Muscle layer of colon (tissue), 2 donors: ENCODE measurements around the gene TCTN2.
A peak's percentile ranks its signal among the peaks of the same experiment; 100 is the strongest.

Source experiments
- H3K27ac ChIP-seq: one replicate; pipeline ENCODE4 v1.7.0; 2013; ENCODE audit warnings: low read depth, mild to moderate bottlenecking, low read length, moderate library complexity
- H3K27me3 ChIP-seq, 2 donors: one replicate each; pipeline ENCODE4 v1.7.0; 2013; ENCODE audit warnings: low read length in 2 of 2, mild to moderate bottlenecking in 2 of 2; ENCODE audit not compliant: insufficient read depth in 2 of 2, control insufficient read depth in 1 of 2
- H3K36me3 ChIP-seq: one replicate; pipeline ENCODE4 v1.7.0; 2013; ENCODE audit warnings: mild to moderate bottlenecking, low read length; ENCODE audit not compliant: insufficient read depth
- H3K4me1 ChIP-seq: one replicate; pipeline ENCODE4 v1.7.0; 2013; ENCODE audit warnings: mild to moderate bottlenecking, low read length; ENCODE audit not compliant: insufficient read depth
- H3K4me3 ChIP-seq, 2 donors: one replicate each; pipeline ENCODE4 v1.7.0; 2013; ENCODE audit warnings: low read length in 2 of 2, low read depth in 1 of 2, mild to moderate bottlenecking in 1 of 2, moderate library complexity in 1 of 2
- H3K9ac ChIP-seq: one replicate; pipeline ENCODE4 v1.7.0; 2013; ENCODE audit warnings: low read length
- H3K9me3 ChIP-seq: one replicate; pipeline ENCODE4 v1.7.0; 2013; ENCODE audit warnings: mild to moderate bottlenecking, low read length
- donor health status: abdominal sarcoma.
- donor health status: Adenocarcinoma of cecum.

The TCTN2 gene

DNA sequence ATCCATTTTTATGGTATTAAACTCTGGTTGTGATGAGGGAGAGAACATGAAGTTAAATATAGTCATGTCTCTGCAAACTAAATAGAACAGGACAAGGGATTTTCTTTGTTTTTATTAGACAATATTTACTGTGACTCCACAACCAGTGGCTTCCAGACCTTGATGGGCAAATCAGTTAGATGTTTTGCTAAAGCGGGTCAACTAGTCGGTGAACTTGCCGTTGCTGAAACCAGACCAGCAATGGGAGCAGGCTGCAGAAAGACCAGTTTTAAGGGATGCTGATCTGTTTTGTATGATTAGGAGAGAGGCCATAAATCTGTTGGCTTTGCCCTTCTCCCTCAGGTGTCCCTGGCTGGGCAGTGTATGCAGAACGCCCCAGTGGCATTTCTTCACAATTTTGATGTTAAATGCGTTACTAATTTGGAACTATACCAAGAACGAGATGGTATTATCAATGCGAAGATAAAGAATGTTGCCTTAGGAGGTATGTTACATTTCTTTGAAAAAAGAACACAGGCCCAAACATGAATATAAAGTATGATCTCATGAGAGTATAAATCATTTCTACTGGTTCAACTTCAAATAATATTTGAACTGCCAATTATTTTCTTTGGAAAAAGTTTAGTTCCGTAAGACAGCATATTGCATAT is 19.4 kb downstream of the TCTN2 start:
- no peak overlapping the region for H3K27ac ChIP-seq
- no peak overlapping the region for H3K9ac ChIP-seq
- H3K9me3 ChIP-seq: no peaks in the 10 kb centered on the region
- H3K27me3 ChIP-seq: no peaks in the 10 kb centered on the region
- no peaks in the 10 kb centered on the region for H3K4me1 ChIP-seq
- H3K4me3 ChIP-seq: no peak overlapping the region
- peaks cover 28% of the 10 kb centered on the region for H3K36me3 ChIP-seq

DNA sequence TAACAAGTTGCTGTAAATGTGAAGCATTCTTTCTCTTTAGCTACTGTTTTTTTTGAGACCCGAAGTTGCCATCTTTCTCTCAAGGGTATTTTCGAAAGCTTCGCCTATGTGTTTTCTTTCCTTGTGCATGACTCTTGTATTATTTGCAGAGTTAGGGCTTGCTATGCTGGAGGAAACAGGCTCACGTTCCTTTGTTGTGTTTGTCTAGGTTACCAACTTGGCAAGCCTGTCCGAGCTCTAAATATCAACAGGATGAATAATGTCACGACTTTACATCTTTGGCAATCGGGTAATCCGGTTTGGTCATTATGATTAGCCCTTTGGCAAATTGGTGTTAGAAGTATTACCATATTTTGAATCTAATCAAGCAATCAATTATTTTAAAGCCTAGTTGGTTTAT is 25.3 kb downstream of the TCTN2 start:
- H3K4me1 ChIP-seq: no peaks in the 10 kb centered on the region
- no peaks in the 10 kb centered on the region for H3K27me3 ChIP-seq
- no peak overlapping the region for H3K27ac ChIP-seq
- H3K4me3 ChIP-seq: no peak overlapping the region
- no peak overlapping the region for H3K9ac ChIP-seq
- H3K9me3 ChIP-seq: no peaks in the 10 kb centered on the region
- H3K36me3 ChIP-seq: peaks cover 57% of the 10 kb centered on the region

DNA sequence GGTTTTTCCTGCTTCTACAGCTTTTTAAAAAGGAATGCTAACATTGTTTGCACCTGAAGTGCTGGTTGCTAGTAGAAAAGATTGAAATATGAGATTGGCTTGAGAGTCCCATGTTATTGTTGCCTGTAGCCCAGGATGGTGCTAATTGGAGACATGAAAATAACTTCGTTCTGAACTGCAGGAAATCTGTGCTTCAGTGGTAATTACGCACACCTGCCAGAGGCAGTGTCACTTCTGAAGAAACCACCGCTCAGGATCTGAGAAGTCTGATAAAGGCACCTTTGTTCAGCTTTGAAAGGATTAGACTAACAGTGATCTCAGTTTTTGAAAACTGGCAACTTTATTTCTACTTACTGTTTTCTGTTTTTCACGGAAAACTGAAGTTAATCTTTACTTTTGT is 25.7 kb downstream of the TCTN2 start:
- peaks cover 54% of the 10 kb centered on the region for H3K36me3 ChIP-seq
- H3K27me3 ChIP-seq: no peaks in the 10 kb centered on the region
- H3K27ac ChIP-seq: no peak overlapping the region
- no peaks in the 10 kb centered on the region for H3K4me1 ChIP-seq
- no peaks in the 10 kb centered on the region for H3K9me3 ChIP-seq
- H3K9ac ChIP-seq: no peak overlapping the region
- no peak overlapping the region for H3K4me3 ChIP-seq

DNA sequence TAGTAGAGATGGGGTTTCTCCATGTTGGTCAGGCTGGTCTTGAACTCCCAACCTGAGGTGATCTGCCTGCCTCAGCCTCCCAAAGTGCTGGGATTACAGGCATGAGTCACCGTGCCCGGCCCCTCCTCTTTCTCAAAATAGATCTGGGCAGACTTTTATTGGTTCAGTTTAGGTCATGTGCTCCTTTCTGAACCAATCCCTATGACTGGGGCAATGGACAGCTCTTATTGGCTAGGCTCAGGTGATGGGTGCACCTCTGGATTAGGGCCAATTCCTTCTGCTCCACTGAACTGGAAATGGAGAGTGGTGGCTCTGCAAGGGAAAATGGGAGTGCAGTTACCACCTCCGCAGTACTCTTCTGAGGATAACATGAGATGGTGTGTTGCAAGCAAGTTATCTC is 35.0 kb downstream of the TCTN2 start:
- Histone ChIP-seq H3K4me1 (no peaks in the 10 kb centered on the region), H3K9me3 (no peaks in the 10 kb centered on the region), H3K27ac (no peak overlapping the region), H3K9ac (no peak overlapping the region), H3K4me3 (no peak overlapping the region), H3K27me3 (no peaks in the 10 kb centered on the region), H3K36me3 (peaks cover 16% of the 10 kb centered on the region)

DNA sequence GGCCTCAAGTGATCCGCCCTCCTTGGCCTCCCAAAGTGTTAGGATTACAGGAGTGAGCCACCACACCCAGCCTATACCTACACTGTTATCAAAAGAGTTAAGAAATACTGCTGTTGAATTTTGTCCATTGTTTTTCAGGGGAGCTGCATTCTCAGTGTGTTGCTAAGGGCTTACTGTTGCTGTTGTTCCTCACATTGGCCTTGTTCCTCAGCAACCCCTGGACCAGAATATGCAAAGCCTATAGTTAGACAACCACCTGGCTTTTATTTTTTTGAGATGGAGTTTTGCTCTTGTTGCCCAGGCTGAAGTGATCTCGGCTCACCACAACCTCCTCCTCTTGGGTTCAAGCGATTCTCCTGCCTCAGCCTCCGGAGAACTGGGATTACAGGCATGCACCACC is 36.6 kb downstream of the TCTN2 start:
- Histone ChIP-seq H3K27me3 (no peaks in the 10 kb centered on the region), H3K27ac (no peak overlapping the region), H3K4me3 (no peak overlapping the region), H3K4me1 (peaks cover 4% of the 10 kb centered on the region), H3K9me3 (no peaks in the 10 kb centered on the region), H3K36me3 (peaks cover 11% of the 10 kb centered on the region), H3K9ac (no peak overlapping the region)

DNA sequence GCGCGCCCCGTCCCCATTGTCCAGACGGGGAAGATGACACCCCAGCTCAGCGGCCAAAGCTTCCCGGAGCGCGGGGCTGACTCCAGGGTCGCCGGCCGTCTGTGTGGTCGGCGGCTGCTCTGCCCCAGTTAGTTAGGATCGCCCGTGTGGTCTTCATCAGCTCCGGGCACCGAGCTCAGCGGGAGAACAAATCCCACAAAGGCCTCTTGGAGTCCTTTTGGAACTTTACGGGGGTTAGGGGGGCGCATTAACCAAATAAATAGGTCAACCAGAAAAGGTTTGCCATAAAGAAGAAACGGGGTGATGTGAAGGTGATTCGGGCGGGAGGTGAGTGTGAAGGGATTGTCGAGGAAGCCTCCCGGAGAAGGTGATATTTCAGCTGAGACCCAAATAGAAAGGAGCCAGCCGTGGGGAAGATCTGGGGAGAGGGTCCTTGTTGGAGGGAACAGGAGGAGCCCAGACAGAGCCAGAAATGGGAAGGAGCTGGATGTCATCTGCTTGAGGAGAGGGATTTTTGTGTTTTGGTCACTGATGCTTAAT is 41.9 kb downstream of the TCTN2 start:
- Histone ChIP-seq H3K27ac (peak overlapping the region; percentile 76), H3K4me1 (peaks cover 18% of the 10 kb centered on the region), H3K36me3 (no peaks in the 10 kb centered on the region), H3K9ac (peak overlapping the region; percentile 76), H3K27me3 (no peaks in the 10 kb centered on the region), H3K9me3 (no peaks in the 10 kb centered on the region), H3K4me3 (peak overlapping the region; percentile 76 to 98)

DNA sequence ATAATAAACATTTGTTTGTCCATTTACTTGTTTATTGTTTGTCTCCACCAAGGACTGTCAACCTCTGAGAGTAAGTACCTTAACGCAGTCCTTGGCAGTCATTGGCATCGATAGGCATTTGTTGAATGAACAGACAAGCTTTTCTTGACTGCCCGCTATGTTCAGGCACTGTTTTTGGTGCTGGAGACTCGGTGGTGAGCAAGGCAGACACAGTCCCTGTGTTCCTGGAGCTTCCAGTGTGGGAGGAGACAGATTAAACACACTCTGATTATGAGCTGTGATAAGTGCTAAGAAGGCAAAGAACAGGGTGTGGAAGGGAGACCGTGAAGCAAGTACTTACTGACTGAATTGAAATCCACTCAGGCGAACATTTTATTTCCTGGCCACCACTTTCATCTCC is 42.5 kb downstream of the TCTN2 start:
- Histone ChIP-seq H3K27me3 (no peaks in the 10 kb centered on the region), H3K9ac (peak overlapping the region; percentile 76), H3K9me3 (no peaks in the 10 kb centered on the region), H3K27ac (no peak overlapping the region), H3K36me3 (no peaks in the 10 kb centered on the region), H3K4me3 (peak overlapping the region in 1 of 2 donors; percentile 76), H3K4me1 (peaks cover 18% of the 10 kb centered on the region)

DNA sequence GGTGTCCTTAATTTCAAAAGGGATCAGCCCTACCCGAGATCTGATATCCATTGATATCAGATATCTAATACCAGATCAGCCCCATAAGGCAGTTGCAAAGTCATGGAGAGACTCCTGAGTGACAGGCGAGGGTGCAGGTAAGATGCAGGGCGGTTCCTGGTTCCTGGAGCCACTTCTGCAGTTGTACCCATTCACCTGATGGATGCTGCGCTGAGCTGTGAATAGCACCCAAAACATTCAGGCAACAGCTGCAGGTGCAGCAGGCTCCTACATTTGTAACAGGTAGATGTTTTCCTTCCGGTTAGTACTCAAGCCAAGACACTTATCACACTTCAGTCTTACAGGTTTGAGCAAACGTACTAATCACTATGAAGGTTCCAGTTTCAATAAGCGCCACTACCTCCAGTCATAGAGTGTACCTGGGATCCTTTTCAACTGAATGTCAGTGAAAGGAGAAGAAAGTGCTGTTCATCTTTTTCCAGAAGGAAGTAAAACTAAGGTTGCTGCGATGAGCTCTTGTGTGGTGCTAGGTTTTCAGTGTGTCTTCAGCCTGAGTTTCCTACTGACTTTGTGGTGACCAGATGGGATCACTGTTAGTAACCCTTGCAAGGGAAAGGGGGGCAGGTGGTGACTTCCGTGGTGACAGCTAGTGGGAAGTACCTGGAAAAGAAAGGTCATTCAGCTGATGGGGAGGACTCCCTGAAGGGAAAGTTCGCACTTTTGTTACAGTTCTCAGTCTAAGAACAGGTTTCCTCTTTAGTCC is 43.1 kb downstream of the TCTN2 start:
- peak overlapping the region in 1 of 2 donors; percentile 76 for H3K4me3 ChIP-seq
- no peaks in the 10 kb centered on the region for H3K9me3 ChIP-seq
- no peaks in the 10 kb centered on the region for H3K36me3 ChIP-seq
- no peak overlapping the region for H3K9ac ChIP-seq
- no peak overlapping the region for H3K27ac ChIP-seq
- H3K4me1 ChIP-seq: peaks cover 18% of the 10 kb centered on the region
- H3K27me3 ChIP-seq: no peaks in the 10 kb centered on the region

DNA sequence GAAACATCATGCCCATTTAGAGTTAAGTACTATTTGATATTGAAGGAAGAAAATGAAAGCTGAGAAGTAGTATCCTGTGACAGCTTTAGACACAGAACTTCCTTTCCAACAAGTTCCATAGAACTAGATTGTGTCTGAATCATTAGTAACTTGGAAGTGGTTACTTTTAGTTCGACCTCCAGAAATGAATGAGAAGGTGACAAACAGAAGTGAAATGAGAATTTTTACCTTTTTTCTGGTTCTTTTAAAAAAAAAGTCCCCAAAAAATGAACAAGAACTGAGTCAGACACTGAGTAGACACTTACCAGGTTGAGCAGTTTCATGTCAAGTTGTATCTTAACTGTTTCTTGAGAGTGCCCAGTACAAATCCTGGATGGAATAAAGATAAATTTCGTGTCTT is 44.3 kb downstream of the TCTN2 start:
- no peak overlapping the region for H3K9ac ChIP-seq
- H3K27me3 ChIP-seq: no peaks in the 10 kb centered on the region
- no peak overlapping the region for H3K4me3 ChIP-seq
- H3K27ac ChIP-seq: no peak overlapping the region
- peaks cover 18% of the 10 kb centered on the region for H3K4me1 ChIP-seq
- no peaks in the 10 kb centered on the region for H3K36me3 ChIP-seq
- H3K9me3 ChIP-seq: no peaks in the 10 kb centered on the region

DNA sequence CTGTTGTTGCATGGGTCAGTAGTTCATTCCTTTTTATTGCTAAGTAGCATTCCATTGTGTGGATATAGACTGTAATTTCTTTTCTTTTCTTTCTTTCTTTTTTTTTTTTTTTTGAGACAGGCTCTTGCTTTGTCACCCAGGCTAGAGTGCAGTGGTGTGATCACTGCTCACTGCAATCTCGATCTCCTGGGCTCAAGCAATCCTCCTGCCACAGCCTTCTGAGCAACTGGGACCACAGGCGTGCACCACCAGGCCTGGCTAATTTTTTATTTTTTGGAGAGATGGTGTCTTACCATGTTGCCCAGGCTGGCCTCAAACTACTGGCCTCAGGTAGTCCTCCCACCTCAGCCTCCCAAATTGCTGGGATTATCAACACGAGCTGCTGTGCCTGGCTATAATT is 46.4 kb downstream of the TCTN2 start:
- H3K9ac ChIP-seq: no peak overlapping the region
- H3K4me1 ChIP-seq: peaks cover 15% of the 10 kb centered on the region
- no peaks in the 10 kb centered on the region for H3K9me3 ChIP-seq
- no peaks in the 10 kb centered on the region for H3K27me3 ChIP-seq
- no peak overlapping the region for H3K4me3 ChIP-seq
- H3K27ac ChIP-seq: no peak overlapping the region
- H3K36me3 ChIP-seq: no peaks in the 10 kb centered on the region

DNA sequence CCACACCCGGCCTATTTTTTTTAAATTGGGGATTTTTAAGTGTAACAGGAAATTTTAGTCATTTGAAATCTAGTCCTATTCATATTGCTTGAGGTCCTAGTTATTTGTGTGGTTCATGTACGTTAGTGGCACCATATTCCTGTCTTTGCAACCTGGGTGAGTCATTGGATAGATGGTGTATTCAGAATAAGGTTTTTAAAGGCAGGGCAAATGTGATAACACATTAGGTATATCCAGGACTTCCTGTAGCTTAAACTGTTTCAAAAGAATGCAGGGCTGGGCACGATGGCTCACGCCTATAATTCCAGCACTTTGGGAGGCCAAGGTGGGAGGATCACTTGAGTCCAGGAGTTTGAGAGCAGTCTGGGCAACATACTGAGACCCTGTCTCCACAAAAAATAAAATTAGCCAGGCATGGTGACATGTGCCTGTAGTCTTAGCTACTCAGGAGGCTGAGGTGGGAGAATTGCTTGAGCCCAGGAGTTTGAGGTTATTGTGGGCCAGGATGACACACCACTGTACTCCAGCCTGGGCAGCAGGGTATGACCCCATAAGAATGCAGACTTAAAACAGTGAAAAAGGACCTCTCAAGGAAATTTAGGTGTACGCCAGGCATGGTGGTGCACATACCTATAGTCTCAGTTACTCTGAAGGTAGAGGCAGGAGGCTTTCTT is 49.4 kb downstream of the TCTN2 start:
- no peak overlapping the region for H3K9ac ChIP-seq
- no peaks in the 10 kb centered on the region for H3K4me1 ChIP-seq
- H3K9me3 ChIP-seq: no peaks in the 10 kb centered on the region
- no peak overlapping the region for H3K4me3 ChIP-seq
- H3K36me3 ChIP-seq: no peaks in the 10 kb centered on the region
- no peak overlapping the region for H3K27ac ChIP-seq
- H3K27me3 ChIP-seq: no peaks in the 10 kb centered on the region
